Astrocyte of the hippocampus (primary cell): ENCODE measurements around the gene VTA1.
"Not testable (repeated sequence)": the region's sequence is repeated elsewhere in the genome, so short reads cannot be mapped to it uniquely, and the experiment has no call there.

Experiments
- DNase-seq: peaks from one replicate; pipeline ENCODE4 v3.0.0; 2011; ENCODE audit warnings: low read depth, low spot score

VTA1 gene

DNA sequence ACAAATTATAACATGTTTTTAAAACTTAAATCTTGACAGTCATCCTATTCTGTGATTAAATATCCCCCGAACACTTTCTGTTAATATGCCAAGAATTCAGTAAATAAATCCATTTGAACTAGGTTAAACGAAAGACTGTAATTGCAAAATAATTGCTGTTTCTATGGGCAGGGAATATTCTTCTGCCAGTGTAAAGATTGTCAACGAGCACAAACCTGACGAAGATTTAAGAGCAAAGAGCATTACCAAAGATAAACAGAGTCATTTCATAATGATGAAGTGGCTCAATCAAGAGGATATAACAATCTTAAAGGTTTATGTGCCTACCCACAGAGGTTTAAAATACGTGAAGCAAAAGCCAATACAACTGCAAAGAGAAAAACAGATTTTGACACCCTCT is 78.5 kb downstream of the VTA1 start:
- no peak for DNase-seq

DNA sequence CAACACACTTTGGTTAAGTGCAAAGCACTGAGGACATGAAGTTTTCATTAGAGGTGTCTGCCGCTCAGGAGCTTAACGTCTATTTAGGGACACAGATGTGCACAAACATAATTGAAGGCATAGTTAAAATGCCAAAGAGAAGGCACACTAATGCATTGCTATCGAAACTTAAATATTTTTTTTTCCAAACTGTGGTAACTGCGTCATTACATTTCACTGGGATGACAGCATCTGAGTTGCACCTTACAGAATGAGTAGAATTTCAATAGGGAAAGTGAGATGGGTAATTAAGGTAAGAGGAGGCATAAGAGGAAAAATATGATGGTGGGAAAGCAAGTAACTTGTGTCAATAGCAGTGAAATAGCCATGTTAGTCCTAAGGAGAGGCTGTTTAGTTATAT is 79.7 kb downstream of the VTA1 start:
- no peak for DNase-seq

DNA sequence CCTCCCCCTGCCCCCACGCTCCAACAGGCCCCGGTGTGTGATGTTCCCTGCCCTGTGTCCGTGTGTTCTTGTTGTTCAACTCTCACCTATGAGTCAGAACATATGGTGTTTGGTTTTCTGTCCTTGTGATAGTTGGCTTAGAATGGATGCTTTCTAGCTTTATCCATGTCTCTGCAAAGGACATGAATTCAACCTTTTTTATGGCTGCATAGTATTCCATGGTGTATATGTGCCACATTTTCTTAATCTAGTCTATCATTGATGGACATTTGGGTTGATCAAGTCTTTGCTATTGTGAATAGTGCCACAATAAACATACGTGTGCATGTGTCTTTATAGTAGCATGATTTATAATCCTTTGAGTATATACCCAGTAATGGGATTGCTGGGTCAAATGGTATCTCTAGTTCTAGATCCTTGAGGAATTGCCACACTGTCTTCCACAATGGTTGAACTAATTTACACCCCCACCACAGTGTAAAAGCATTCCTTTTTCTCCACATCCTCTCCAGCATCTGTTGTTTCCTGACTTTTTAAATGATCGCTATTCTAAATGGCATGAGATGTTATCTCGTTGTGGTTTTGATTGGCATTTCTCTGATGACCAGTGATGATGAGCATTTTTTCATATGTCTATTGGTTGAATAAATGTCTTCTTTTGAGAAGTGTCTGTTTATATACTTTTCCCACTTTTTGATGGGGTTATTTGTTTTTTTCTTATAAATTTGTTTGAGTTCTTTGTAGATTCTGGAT is 82.6 kb downstream of the VTA1 start:
- not testable (repeated sequence) for DNase-seq

DNA sequence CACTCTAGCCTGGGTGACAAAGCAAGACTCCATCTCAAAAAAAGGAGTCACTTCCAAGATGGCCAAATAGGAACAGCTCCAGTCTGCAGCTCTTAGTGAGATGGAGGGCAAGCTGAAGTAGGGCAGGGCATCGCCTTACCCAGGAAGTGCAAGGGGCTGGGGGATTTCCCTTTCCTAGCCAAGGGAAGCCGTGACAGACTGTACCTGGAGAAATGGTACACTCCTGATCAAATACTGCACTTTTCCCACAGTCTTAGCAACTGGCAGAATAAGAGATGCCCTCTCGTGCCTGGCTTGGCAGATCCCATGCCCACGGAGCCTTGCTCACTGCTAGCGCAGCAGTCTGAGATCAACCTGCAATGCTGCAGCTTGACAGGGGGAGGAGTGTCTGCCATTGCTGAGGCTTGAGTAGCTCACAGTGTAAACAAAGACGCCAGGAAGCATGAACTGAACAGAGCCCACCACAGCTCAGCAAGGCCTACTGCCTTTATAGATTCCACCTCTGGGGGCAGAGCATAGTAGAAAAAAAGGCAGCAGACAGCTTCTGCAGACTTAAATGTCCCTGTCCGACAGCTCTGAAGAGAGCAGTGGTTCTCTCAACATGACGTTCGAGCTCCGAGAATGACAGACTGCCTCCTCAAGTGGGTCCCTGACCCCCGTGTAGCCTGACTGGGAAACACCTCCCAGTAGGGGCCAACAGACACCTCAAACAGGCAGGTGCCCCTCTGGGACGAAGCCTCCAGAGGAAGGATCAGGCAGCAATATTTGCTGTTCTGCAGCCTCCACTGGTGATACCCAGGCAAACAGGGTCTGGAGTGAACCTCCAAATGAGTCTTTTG is 85.4 kb downstream of the VTA1 start:
- DNase-seq: peak; percentile 68

DNA sequence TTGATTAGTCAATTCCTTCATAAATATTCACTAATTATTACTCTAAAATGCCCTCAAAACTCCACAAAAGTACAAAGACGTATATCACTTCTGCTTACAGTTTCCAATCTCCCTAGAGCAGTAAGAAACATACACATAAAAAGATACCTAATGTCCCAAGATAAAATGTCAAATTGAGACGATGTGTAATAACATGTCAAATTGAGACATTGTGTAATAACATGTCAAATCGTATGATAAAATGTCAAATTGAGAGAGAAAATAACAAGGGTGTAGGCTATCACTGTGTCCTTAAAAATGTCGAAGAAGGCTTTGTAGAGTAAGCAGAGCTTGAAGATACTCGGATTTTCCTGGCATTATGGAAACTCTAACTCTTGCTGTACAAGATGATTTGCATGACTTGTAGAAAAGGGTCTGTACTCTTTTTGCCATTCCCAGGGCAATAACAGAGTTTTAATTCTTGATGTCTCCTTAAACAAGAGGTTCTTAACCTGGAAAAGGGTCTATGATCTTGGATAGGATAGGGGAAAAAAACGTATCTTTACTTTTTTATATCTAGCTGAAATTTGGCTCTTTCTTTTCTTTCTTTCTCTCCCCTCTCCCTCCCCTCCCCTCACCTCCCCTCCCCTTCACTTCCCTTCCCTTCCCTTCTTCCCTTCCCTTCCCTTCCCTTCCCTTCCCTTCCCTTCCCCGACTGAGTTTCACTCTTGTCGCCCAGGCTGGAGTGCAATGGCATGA is 87.1 kb downstream of the VTA1 start:
- no peak for DNase-seq

DNA sequence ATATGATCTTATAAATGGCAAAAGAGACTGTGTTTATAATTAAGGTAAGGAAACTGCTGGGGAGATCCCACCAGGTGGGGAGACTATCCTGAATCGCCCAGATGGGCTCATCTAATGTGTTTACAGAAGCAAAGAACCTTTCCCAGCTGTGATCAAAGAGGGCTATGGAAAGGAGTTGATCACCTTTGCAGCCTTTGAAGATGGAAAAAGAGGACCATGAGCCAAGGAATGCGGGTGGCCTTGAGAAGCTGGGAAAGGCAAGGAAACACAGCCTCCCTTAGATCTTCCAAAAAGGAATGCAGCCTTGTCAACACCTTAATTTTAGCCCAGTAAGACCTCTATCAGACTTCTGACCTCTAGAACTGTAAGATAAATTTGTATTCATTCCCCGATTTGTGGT is 88.2 kb downstream of the VTA1 start:
- DNase-seq: no peak

DNA sequence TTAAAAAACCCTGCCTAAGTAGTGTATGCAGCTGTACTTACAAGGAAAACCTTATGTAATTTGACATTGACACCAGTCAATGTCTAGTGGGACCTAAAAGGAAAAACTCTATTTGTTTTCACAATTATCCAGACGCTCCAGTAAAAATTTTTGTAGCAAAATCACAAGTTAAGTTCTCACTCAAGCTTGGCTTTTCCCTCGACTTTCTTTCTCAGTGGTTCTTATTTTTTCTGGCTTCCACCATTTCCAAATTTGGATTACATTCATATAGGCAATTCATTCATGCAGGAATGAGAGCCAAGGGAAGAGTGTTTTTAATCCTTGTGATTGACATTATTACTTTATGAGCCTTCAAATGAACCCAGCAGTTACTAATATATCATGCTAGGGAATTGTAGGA is 88.7 kb downstream of the VTA1 start:
- no peak for DNase-seq

DNA sequence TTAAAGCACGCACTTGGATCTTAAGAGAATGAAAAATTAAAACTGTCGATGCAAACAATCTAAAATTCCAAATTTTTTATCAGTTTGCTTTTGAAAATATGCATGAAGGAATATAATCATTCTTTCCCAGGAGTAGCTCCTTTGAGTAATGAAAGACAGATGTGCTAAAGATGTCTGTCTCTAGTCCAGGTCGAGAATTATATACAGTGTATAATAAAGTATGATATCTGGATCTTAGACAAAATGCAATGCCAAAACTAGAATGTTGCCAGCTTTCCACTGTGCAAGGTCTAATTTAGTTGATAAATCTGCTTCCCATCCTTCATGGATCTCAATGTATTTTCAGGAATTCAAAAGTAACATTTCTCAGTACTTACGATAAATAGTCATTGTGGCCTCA is 89.6 kb downstream of the VTA1 start:
- DNase-seq: no peak

DNA sequence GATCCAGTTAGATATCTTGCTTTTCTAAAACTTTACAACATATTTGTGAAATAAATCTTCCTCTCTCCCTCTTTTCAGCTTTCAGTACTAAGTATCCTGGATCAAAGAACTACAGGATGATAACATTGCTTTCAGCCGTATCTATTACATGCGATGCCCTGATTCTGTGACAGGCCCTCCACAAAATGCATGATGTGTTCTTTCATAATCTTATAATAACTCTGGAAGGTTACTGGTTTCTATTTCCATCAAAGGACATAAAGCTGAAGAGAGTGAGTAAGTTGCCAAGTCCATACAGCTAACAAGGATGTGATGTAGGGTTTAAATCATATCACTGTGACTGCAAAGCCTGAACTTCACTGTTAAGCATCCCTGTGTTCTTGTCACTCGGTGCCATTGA is 91.8 kb downstream of the VTA1 start:
- no peak for DNase-seq

DNA sequence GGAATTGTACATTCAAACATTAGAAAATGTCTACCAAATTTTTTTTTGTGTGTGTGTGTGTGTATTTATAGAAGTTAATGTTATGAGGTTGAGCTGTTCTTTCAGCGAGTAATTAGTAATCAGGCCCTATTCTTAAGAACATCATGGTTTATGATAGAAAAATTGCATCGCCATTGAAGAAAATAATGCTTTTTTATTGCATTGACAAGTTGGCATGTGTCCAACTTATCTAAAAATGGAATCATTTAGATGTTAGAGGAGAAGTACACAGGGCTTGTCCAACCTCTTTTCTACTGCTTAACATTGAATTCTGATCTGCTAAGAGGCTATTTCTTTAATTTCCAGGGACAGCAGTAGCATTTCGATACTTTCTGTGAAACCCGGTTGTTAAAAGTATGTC is 93.1 kb downstream of the VTA1 start:
- no peak for DNase-seq

DNA sequence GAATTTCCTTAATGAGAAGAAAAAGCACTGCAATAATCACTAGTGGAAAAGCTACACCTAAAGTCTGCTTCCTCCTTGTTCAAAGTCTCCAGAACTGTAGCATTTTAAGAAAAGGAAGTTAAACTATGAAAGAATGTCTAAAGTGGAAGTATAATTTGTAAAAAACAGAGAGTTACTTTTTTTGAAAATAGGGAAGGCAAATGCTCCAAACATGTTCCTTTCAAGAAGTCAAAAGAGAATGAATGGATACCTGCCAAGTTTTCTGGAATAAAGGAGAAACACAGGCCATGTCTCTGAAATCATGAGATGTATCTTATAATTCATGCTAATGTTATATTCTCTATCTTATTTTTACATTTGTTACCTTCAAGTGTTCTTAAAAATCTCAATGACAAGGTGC is 94.0 kb downstream of the VTA1 start:
- DNase-seq: no peak

DNA sequence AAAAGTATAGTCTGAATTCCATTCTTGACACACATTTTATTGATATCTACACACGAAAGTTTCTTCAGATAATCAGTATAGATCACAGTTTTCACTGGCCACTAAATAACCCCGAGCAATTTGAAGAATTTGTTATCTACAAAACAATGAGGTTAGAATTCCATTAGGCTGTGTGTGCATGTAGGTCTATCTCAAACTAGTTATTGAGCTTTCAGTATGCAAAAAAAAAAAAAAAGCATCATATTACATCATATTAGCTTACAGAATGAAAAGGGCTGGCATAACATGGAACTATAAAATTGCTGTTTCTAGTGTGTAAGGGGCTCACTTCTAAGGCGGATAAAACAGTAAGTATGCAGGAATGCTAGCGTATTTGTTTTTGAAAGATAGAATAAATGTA is 95.2 kb downstream of the VTA1 start:
- DNase-seq: peak; percentile 44

DNA sequence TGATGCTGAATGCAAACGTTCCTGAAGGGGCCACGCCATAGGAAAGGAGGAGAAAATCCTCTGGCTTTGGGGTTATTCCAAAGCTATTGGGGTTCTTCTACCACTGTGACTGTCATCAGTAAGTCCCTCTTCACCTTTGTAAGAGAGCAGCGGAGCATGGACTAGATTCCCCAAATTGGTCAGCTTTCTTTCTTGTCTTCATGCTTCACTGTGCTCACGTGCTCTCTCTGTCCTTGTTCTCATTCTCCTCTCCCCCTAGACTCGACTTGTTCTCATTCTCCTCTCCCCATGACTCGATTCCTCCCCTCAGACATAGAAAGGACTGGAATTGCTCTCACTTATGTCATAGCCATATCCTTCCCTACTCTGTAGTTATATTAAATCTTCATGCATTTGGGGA is 99.9 kb downstream of the VTA1 start:
- no peak for DNase-seq

DNA sequence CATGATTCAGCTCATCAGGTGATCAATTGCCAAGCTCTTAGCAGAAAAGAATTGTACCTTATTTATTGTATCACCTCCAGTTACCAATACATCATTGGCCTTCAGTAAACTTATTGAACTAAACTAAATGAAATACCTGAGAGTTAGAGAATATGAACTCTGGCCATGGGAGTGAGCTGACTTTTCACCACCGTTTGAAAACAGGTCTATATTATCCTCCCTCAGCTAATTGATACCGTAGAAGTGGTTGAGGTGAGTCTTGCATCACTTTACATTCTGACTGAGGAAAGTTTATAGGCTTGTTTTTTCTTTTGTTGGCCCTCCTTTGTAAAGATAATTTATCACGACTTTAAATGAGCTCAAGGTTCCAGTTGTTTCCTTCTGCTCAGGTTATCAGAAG is 102.2 kb downstream of the VTA1 start:
- no peak for DNase-seq

DNA sequence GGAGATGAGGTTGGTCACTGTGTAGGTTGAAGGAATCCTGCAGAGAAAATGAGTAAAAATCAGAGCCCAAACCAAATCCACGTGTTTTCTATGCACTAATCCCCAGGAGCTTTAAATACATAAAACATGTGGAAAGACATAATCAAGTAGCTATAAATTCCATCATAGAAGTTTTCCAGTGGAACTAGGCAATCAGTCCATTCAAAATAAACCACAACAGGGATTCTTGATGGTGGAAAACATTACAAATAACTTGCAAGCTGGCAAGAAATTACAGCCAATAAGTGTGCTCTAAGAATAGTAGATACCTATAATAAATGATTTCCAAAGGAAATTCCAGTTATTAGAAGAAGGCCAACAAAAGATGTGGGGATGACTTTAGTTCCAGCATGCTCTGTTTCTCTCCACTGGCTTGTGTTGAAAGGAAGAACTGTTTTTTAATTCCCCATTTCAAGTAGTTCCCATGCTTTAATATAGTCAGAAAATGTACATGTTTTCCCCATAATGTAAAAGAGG is 104.9 kb downstream of the VTA1 start:
- DNase-seq: no peak

DNA sequence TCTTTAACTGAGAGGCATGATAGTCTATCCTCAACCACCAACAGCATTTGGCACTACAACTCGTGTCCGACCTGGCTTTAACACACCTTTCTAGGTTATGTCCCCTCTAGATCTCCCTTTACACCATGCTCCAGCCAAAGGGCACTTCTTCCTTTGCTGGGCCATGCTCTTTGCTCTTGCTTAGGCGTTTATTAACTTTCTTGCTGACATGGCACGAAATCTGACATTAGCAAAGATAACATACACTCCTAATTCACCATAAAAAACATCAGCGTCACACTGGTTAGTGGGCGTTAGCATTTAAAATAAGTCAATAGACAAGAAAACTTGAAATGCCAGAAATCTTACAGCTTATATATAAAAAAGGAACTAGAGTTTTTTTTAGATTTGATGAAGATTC is 107.5 kb downstream of the VTA1 start:
- DNase-seq: no peak

DNA sequence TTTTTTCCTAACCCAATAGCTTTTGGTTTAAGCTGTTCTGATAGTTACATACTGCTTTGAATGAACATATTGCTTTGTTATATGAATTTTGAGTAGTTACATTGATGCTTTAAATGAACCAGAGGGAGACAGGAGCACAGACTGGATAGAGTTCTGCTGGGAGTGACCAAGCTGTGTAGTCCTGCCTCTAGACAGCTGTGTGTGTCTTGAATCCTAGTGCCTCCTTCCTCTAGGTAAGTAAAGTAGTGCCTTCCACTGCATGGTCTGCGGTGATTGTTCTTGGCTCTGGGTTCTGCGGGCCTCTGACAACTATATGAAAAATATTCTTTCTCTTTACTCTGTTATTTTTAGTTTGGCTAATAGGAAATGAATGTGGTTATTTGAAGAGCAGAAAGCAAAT is 108.7 kb downstream of the VTA1 start:
- no peak for DNase-seq

DNA sequence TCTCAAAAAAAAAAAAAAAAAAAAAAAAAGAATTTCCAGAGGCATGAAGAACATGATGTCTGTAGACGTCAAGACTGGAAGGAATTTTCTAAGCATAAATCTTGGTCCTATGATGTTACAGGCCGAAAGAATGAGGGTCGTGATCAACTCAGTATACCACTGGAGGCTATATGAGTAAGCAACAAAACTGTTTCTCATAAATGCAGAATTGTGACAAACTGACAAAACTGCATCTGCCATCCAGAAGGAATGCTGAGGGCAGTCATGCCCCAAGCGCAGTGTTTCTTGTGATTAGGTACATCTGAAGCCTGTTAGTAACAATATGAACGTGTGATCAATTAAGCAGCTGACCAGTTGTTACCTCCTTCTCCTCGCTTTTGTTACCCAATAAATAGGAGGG is 111.2 kb downstream of the VTA1 start:
- no peak for DNase-seq

DNA sequence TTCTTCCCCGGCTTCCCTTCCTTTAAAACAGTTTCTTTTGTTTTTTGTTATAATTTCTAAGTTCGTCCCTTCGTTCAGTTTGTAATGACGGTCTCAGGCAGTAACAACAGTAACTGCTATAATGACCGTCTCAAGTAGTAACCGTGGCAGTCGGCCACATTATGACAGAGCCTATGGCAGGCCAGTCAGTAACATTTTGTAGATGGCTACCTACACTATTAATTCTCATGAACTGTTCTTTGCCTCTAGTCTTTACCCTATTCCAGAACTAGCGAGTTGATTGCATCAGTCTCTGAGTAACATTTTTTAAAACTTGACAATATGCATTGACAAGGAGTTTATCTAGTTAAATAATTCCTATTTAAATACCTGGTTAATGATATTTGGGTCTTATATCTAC is 111.7 kb downstream of the VTA1 start:
- no peak for DNase-seq

DNA sequence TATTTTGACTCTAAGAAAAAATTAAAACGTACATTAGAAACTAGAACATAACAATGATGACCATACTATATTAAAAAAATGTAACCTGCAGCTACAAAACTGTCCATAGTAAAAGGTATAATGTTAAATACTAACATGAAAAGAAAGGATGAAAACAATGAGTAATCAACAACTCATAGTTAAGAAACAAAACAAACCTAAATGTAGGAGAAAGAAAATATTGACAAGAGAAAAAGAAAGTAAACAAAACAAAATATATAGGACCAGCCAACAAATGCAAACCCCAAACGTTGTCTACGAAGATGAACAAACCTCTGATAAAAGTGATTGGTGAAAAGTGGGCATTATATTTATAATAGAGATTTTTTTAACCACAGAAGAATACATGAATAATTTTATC is 113.7 kb downstream of the VTA1 start:
- no peak for DNase-seq

DNA sequence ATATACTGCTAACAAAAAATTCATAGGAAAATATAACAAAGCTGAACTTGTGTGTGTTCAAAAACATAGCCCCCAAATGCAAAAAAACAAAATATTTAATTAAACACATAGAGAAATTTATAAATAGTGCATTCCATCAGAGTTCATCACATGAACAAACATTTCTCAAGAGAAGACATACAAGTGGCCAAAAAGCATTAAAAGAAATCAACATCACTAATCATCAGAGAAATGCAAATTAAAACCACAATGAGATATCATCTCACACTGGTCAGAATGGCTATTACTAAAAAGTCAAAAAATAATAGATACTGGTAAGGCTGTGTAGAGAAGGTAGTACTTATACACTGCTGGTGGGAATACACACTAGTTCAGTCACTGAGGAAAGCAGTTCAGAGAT is 115.2 kb downstream of the VTA1 start:
- no peak for DNase-seq

DNA sequence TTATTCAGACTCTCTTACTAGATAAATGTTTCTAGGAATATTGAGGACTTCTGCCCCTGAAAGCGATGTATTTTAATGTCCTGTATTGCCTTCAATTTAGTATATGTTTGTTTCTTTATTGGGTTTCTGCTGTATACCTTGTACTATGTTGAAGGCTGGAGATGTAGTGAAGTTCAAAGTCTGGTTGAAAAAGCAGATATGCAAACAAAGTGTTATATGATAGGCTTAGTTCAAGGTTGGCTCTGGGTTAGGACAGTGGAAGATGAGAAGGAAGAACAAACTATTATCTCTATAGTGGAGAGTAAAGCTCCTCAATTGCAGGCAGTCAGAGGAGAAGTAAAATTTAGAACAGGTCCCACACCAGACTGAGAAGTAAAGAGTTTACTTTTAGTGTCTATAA is 118.4 kb downstream of the VTA1 start:
- DNase-seq: no peak
